CD4-positive, alpha-beta memory T cell (primary cell): ENCODE measurements around the gene NDUFC1. TPM values are rescaled to one million over a fixed set of nuclear protein-coding genes. Genes with fewer than 3 reads are reported as not detected.

Source experiments
- CTCF ChIA-PET: fragments of 350-600 bp; sonication (Branson Sonifier 250); formaldehyde crosslinking; loops from one replicate; lab custom pipeline; 2021; ENCODE audit warnings: inconsistent platforms; ENCODE audit not compliant: partially characterized antibody; lab: Charles Lee
- POLR2A ChIA-PET: fragments of 350-600 bp; sonication (Branson Sonifier 250); formaldehyde crosslinking; loops from one replicate; lab custom pipeline; 2021; ENCODE audit not compliant: partially characterized antibody; lab: Charles Lee
- DNase-seq, 5 donors: peaks; one replicate each; pipeline versions ENCODE4 v3.0.0 to v3.0.0-alpha.2; 2020 to 2022; ENCODE audit warnings: mixed read lengths in 1 of 5
- H3K27ac ChIP-seq: one replicate; pipeline ENCODE4 v1.7.0; 2013; ENCODE audit warnings: low read depth, low read length
- H3K27me3 ChIP-seq: 2 replicates; pipeline ENCODE4 v1.7.0; 2013; ENCODE audit warnings: mild to moderate bottlenecking, low read length, moderate library complexity; ENCODE audit not compliant: insufficient read depth
- H3K36me3 ChIP-seq: 2 replicates; pipeline ENCODE4 v1.7.0; 2013; ENCODE audit warnings: mild to moderate bottlenecking, low read length, moderate library complexity; ENCODE audit not compliant: insufficient read depth
- H3K4me1 ChIP-seq: 2 replicates; pipeline ENCODE4 v1.7.0; 2013; ENCODE audit warnings: mild to moderate bottlenecking, low read length, moderate library complexity; ENCODE audit not compliant: insufficient read depth
- H3K4me3 ChIP-seq, 2 donors: one replicate each; pipeline ENCODE4 v1.7.0; 2013; ENCODE audit warnings: low read length in 2 of 2, mild to moderate bottlenecking in 1 of 2
- H3K9me3 ChIP-seq, 2 donors: one replicate each; pipeline ENCODE4 v1.7.0; 2013; ENCODE audit warnings: low read length in 2 of 2, control low read depth in 1 of 2; ENCODE audit not compliant: control insufficient read depth in 1 of 2
- H3K27ac Mint-ChIP-seq, 7 donors: one replicate each; pipeline ENCODE4 v1.8.0; 2020 to 2021; ENCODE audit warnings: mixed read lengths in 7 of 7, mild to moderate bottlenecking in 6 of 7, inconsistent platforms in 3 of 7, moderate library complexity in 3 of 7
- H3K27me3 Mint-ChIP-seq, 2 donors: one replicate each; pipeline ENCODE4 v1.8.0; 2020 to 2021; ENCODE audit warnings: mixed read lengths in 2 of 2
- H3K36me3 Mint-ChIP-seq, 2 donors: one replicate each; pipeline ENCODE4 v1.8.0; 2020 to 2021; ENCODE audit warnings: mixed read lengths in 2 of 2, inconsistent platforms in 1 of 2, mild to moderate bottlenecking in 1 of 2
- H3K4me1 Mint-ChIP-seq, 4 donors: one replicate each; pipeline ENCODE4 v1.8.0; 2020 to 2021; ENCODE audit warnings: mixed read lengths in 4 of 4, mild to moderate bottlenecking in 1 of 4
- H3K4me3 Mint-ChIP-seq, 8 donors: one replicate each; pipeline ENCODE4 v1.8.0; 2020 to 2021; ENCODE audit warnings: mixed read lengths in 8 of 8, mild to moderate bottlenecking in 7 of 8, moderate library complexity in 6 of 8, inconsistent platforms in 3 of 8
- H3K9me3 Mint-ChIP-seq, 8 donors: one replicate each; pipeline ENCODE4 v1.8.0; 2020 to 2021; ENCODE audit warnings: mixed read lengths in 8 of 8, mild to moderate bottlenecking in 5 of 8, inconsistent platforms in 3 of 8, moderate library complexity in 1 of 8
- intact Hi-C: fragments of 100-400 bp; cut with micrococcal nuclease; formaldehyde crosslinking; loops from one replicate; pipeline ENCODE4 v1.15.1; 2023
- polyA plus RNA-seq, 2 donors: library from polyadenylated mRNA; unstranded; fragments of 300-500 nt; fragmentation: Illumina TruSeq; gene quantifications; one replicate each; pipeline ENCODE4 v1.2.3, GENCODE V29; 2021
- total RNA-seq, 2 experiments: library from RNA; stranded (reverse); gene quantifications; one replicate each; pipeline ENCODE4 v1.2.3, GENCODE V29; 2021

NDUFC1 gene
- total and polyA plus RNA-seq, 4 experiments from 2014 or later, result 29.6 to 154 (median 77.9) TPM

DNA sequence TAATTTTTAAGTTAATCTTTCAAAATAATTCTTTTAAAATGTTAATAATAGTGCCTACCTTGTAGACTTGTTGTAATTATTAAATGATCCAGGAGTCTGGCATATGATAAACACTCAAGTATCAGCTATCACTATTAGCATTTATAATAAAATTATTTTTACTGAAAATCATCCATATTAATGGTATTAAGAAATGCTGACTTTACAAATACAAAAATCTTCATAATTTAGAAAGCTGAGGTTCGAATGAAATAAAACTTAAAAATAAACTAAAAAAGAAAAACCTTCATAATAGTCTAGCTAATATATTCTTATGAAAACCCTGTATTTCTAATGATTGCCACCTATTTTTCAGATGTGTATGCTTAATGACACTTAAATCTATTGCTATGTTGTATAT lies 27.5 kb downstream of the NDUFC1 start:
- Mint-ChIP-seq H3K9me3 (peaks cover 0 to 4% (median 0%) of the 10 kb centered on the region in 8 donors), H3K27me3 (peaks cover 21 to 30% of the 10 kb centered on the region in 2 donors), H3K27ac (no peak overlapping the region), H3K36me3 (no peaks in the 10 kb centered on the region), H3K4me3 (no peak overlapping the region), H3K4me1 (peaks cover 7 to 12% (median 10%) of the 10 kb centered on the region in 4 donors)
- intact Hi-C loops, result no loop called here
- H3K27ac ChIP-seq, result no peak overlapping the region
- H3K9me3 ChIP-seq, result no peaks in the 10 kb centered on the region
- peaks cover 14% of the 10 kb centered on the region for H3K4me1 ChIP-seq
- no peaks in the 10 kb centered on the region for H3K36me3 ChIP-seq
- CTCF ChIA-PET, result interaction anchor here (1.0 to 2.1 kb wide), 2 partner anchors 9 to 21 kb away, joined by 3 to 9 read pairs; no protein-coding TSS in a partner anchor
- peaks cover 17% of the 10 kb centered on the region for H3K27me3 ChIP-seq
- POLR2A ChIA-PET, result no interaction called here
- H3K4me3 ChIP-seq, result no peak overlapping the region
- DNase-seq, result no peak

DNA sequence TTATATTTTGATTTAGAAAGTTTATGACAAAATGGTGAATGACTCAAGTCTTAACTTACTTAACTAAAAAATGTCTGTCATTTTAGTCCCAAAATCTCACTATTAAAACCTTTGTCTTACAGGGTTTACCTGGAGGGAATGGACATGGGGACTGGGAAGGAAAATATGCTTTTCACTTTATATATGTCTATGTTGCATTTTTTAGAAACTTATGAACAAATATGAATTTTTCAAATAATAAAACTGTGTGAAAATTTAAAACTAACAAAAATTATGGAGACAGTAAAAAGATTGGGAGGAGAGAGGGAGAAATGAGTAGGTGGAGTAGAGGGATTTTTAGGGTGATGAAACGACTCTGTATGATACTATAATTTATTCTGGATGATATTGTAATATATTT lies 28.4 kb downstream of the NDUFC1 start:
- ChIA-PET POLR2A (no interaction called here), CTCF (no interaction called here)
- Mint-ChIP-seq H3K4me1 (peaks cover 2% of the 10 kb centered on the region in 4 donors), H3K27ac (no peak overlapping the region), H3K27me3 (peaks cover 16 to 21% of the 10 kb centered on the region in 2 donors), H3K9me3 (peaks cover 0 to 3% (median 0%) of the 10 kb centered on the region in 8 donors), H3K4me3 (no peak overlapping the region), H3K36me3 (no peaks in the 10 kb centered on the region)
- Histone ChIP-seq H3K27me3 (peaks cover 9% of the 10 kb centered on the region), H3K4me3 (no peak overlapping the region), H3K36me3 (no peaks in the 10 kb centered on the region), H3K9me3 (no peaks in the 10 kb centered on the region), H3K4me1 (peaks cover 5% of the 10 kb centered on the region), H3K27ac (no peak overlapping the region)
- intact Hi-C loops, result no loop called here
- no peak for DNase-seq

- no peaks in the 10 kb centered on the region for H3K9me3 Mint-ChIP-seq
- peak overlapping the region in 7 of 8 donors; percentile 83 to 91 (median 87) for H3K4me3 Mint-ChIP-seq
- peaks cover 12 to 17% (median 15%) of the 10 kb centered on the region in 4 donors for H3K4me1 Mint-ChIP-seq
- Histone ChIP-seq H3K4me3 (peak overlapping the region in 1 of 2 donors; percentile 38), H3K27ac (peak overlapping the region; percentile 47), H3K27me3 (no peaks in the 10 kb centered on the region), H3K4me1 (peaks cover 19% of the 10 kb centered on the region), H3K9me3 (no peaks in the 10 kb centered on the region), H3K36me3 (no peaks in the 10 kb centered on the region)
- CTCF ChIA-PET, result interaction anchor here (1.2 to 4.0 kb wide), 4 partner anchors 9 to 237 kb away, joined by 3 to 30 read pairs (median 4); partner anchors contain the start of gene NAA15
- intact Hi-C loops, result loop anchor here (5.0 kb wide), 1 partner anchor 40 kb away; no protein-coding TSS in a partner anchor
- no peaks in the 10 kb centered on the region for H3K36me3 Mint-ChIP-seq
- POLR2A ChIA-PET, result interaction anchor here (1.3 to 2.9 kb wide), 5 partner anchors 14 to 33 kb away, joined by 3 to 17 read pairs (median 6); partner anchors contain the start of gene NAA15
- no peak for DNase-seq
- peak overlapping the region in 6 of 7 donors; percentile 74 to 94 (median 88) for H3K27ac Mint-ChIP-seq
- H3K27me3 Mint-ChIP-seq, result peaks cover 0 to 2% of the 10 kb centered on the region in 2 donors
These were observed 35.0 kb downstream of the NDUFC1 start for GRCh38 chr4:139267301-139267700.

- intact Hi-C loops, result loop anchor here (1.0 to 5.0 kb wide), 2 partner anchors 29 to 39 kb away; no protein-coding TSS in a partner anchor
- Histone ChIP-seq H3K4me1 (peaks cover 19% of the 10 kb centered on the region), H3K27ac (peak overlapping the region; percentile 47), H3K36me3 (no peaks in the 10 kb centered on the region), H3K27me3 (no peaks in the 10 kb centered on the region), H3K9me3 (no peaks in the 10 kb centered on the region), H3K4me3 (peak overlapping the region; percentile 34 to 38)
- Mint-ChIP-seq H3K4me1 (peaks cover 12 to 17% (median 15%) of the 10 kb centered on the region in 4 donors), H3K4me3 (peak overlapping the region; percentile 79 to 91 (median 86)), H3K9me3 (no peaks in the 10 kb centered on the region), H3K36me3 (no peaks in the 10 kb centered on the region), H3K27ac (peak overlapping the region; percentile 74 to 94 (median 87)), H3K27me3 (peaks cover 0 to 2% of the 10 kb centered on the region in 2 donors)
- CTCF ChIA-PET, result interaction anchor here (0.9 to 4.0 kb wide), 8 partner anchors 8 to 236 kb away, joined by 3 to 30 read pairs (median 4); partner anchors contain the start of gene NAA15
- POLR2A ChIA-PET, result interaction anchor here (0.6 to 2.9 kb wide), 11 partner anchors 11 to 236 kb away, joined by 3 to 17 read pairs (median 4); partner anchors contain the start of gene NAA15
- DNase-seq, result peak; percentile 61 to 86 (median 73)
These were observed 35.6 kb downstream of the NDUFC1 start for GRCh38 chr4:139266583-139267257.

- H3K4me1 Mint-ChIP-seq, result peaks cover 12 to 17% (median 15%) of the 10 kb centered on the region in 4 donors
- peak overlapping the region; percentile 47 for H3K27ac ChIP-seq
- intact Hi-C loops, result loop anchor here (1.0 to 5.0 kb wide), 2 partner anchors 29 to 39 kb away; no protein-coding TSS in a partner anchor
- H3K4me3 ChIP-seq, result peak overlapping the region; percentile 34 to 38
- peaks cover 19% of the 10 kb centered on the region for H3K4me1 ChIP-seq
- no peaks in the 10 kb centered on the region for H3K36me3 ChIP-seq
- no peaks in the 10 kb centered on the region for H3K9me3 Mint-ChIP-seq
- H3K36me3 Mint-ChIP-seq, result no peaks in the 10 kb centered on the region
- POLR2A ChIA-PET, result interaction anchor here (0.6 to 2.9 kb wide), 12 partner anchors 11 to 235 kb away, joined by 3 to 17 read pairs (median 4); partner anchors contain the start of gene NAA15
- H3K27me3 ChIP-seq, result no peaks in the 10 kb centered on the region
- peak overlapping the region; percentile 79 to 91 (median 86) for H3K4me3 Mint-ChIP-seq
- CTCF ChIA-PET, result interaction anchor here (0.6 to 4.0 kb wide), 8 partner anchors 9 to 236 kb away, joined by 3 to 30 read pairs (median 4); partner anchors contain the start of gene NAA15
- H3K27ac Mint-ChIP-seq, result peak overlapping the region; percentile 74 to 94 (median 87)
- H3K9me3 ChIP-seq, result no peaks in the 10 kb centered on the region
- peaks cover 0 to 3% of the 10 kb centered on the region in 2 donors for H3K27me3 Mint-ChIP-seq
- DNase-seq, result no peak
These were observed 36.1 kb downstream of the NDUFC1 start for GRCh38 chr4:139266208-139266582.

GRCh38 chr4:139265654-139266053 lies 36.6 kb downstream of the NDUFC1 start:
- Mint-ChIP-seq H3K4me1 (peaks cover 12 to 17% (median 15%) of the 10 kb centered on the region in 4 donors), H3K9me3 (no peaks in the 10 kb centered on the region), H3K27ac (peak overlapping the region in 4 of 7 donors; percentile 32 to 74 (median 44)), H3K4me3 (peak overlapping the region in 2 of 8 donors; percentile 44 to 87), H3K27me3 (peaks cover 0 to 3% of the 10 kb centered on the region in 2 donors), H3K36me3 (no peaks in the 10 kb centered on the region)
- intact Hi-C loops, result loop anchor here (1.0 to 5.0 kb wide), 2 partner anchors 30 to 38 kb away; no protein-coding TSS in a partner anchor
- Histone ChIP-seq H3K36me3 (no peaks in the 10 kb centered on the region), H3K27me3 (no peaks in the 10 kb centered on the region), H3K4me3 (no peak overlapping the region), H3K9me3 (no peaks in the 10 kb centered on the region), H3K4me1 (peaks cover 19% of the 10 kb centered on the region), H3K27ac (no peak overlapping the region)
- ChIA-PET CTCF (interaction anchor here (0.6 to 4.0 kb wide), 7 partner anchors 9 to 235 kb away, joined by 3 to 30 read pairs (median 4); no protein-coding TSS in a partner anchor), POLR2A (interaction anchor here (0.7 to 2.9 kb wide), 8 partner anchors 10 to 235 kb away, joined by 3 to 17 read pairs (median 4); partner anchors contain the start of gene NAA15)
- DNase-seq, result no peak
